Parathyroid adenoma (tissue), 2 donors: ENCODE measurements around the gene SMAD3.

Experiments used
- H2AFZ ChIP-seq: fragments of 300-600 bp; sonication (generic); one replicate; pipeline ENCODE4 v1.7.0; 2017; ENCODE audit warnings: antibody characterized with exemption, mild to moderate bottlenecking
- H3K27ac ChIP-seq: fragments of 300-600 bp; sonication (generic); one replicate; pipeline ENCODE4 v1.7.0; 2017
- H3K27me3 ChIP-seq: fragments of 300-600 bp; sonication (generic); one replicate; pipeline ENCODE4 v1.7.0; 2017; ENCODE audit warnings: low read length; ENCODE audit not compliant: control insufficient read depth, insufficient read depth
- H3K36me3 ChIP-seq: fragments of 300-600 bp; sonication (generic); one replicate; pipeline ENCODE4 v1.7.0; 2017; ENCODE audit warnings: low read length; ENCODE audit not compliant: control insufficient read depth, insufficient read depth
- H3K4me1 ChIP-seq: fragments of 300-600 bp; sonication (generic); one replicate; pipeline ENCODE4 v1.7.0; 2017; ENCODE audit warnings: control low read depth
- H3K4me2 ChIP-seq: fragments of 300-600 bp; sonication (generic); one replicate; pipeline ENCODE4 v1.7.0; 2017; ENCODE audit warnings: low read length
- H3K4me3 ChIP-seq: fragments of 300-600 bp; sonication (generic); one replicate; pipeline ENCODE4 v1.7.0; 2017; ENCODE audit warnings: low read depth, low read length
- H3K79me2 ChIP-seq: fragments of 300-600 bp; sonication (generic); one replicate; pipeline ENCODE4 v1.7.0; 2017; ENCODE audit warnings: control low read depth
- H3K9ac ChIP-seq: fragments of 300-600 bp; sonication (generic); one replicate; pipeline ENCODE4 v1.7.0; 2017; ENCODE audit warnings: mild to moderate bottlenecking
- H3K9me3 ChIP-seq: fragments of 300-600 bp; sonication (generic); one replicate; pipeline ENCODE4 v1.7.0; 2017; ENCODE audit warnings: low read length; ENCODE audit not compliant: control insufficient read depth
- CTCF ChIP-seq: fragments of 300-600 bp; sonication (generic); IDR thresholded peaks from one replicate; pipeline ENCODE4 v1.7.0; 2017; ENCODE audit warnings: antibody characterized with exemption, mild to moderate bottlenecking
- donor health status: primary hyperparathyroidism.

The SMAD3 gene

DNA sequence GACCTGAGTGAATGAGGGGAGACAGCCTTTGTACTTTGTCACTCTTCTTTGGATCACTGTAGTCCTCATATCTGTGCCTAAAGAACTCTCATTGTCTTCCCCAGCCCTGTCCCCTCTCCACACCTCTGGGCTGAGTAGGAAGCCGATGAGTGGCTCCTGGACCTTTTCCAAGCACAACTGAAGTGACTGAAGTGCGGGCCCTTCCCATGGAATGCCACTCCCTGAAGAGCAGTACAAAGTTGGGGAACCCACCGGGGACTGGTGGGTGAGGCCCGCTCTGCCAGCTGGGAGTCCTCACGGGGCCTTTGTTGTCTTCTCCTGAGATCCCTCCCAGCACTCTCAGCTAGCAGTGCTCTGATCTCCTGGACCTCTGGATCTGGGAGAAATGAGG lies 99.0 kb downstream of the SMAD3 start:
- no peak overlapping the region for H3K9ac ChIP-seq
- no peak overlapping the region for H3K4me3 ChIP-seq
- peaks cover 3% of the 10 kb centered on the region for H3K79me2 ChIP-seq
- H3K27me3 ChIP-seq, result no peaks in the 10 kb centered on the region
- H3K4me2 ChIP-seq, result no peak overlapping the region
- H3K4me1 ChIP-seq, result peaks cover 3% of the 10 kb centered on the region
- no peak for TF ChIP-seq CTCF
- H3K27ac ChIP-seq, result no peak overlapping the region
- no peak overlapping the region for H2AFZ ChIP-seq
- H3K9me3 ChIP-seq, result no peaks in the 10 kb centered on the region
- no peaks in the 10 kb centered on the region for H3K36me3 ChIP-seq

DNA sequence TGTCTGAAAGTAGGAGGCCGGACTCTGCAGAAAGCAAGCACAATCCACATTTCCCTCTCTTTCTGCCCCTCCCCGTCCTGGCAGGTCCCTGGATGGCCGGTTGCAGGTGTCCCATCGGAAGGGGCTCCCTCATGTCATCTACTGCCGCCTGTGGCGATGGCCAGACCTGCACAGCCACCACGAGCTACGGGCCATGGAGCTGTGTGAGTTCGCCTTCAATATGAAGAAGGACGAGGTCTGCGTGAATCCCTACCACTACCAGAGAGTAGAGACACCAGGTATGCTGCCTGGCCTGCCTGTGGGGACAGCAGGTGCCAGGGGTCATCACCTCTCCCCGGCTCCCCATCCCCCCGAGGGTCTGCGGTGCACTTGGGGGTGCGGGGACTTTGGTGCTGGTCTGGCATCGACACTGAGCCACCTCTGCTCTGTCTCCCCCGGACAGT lies 99.4 kb downstream of the SMAD3 start:
- Histone ChIP-seq H3K4me2 (no peak overlapping the region), H2AFZ (no peak overlapping the region), H3K4me1 (peaks cover 3% of the 10 kb centered on the region), H3K27ac (no peak overlapping the region), H3K9me3 (no peaks in the 10 kb centered on the region), H3K27me3 (no peaks in the 10 kb centered on the region), H3K4me3 (no peak overlapping the region), H3K79me2 (peaks cover 3% of the 10 kb centered on the region), H3K36me3 (no peaks in the 10 kb centered on the region), H3K9ac (no peak overlapping the region)
- no peak for TF ChIP-seq CTCF

GRCh38 chr15:67165254-67166253 lies 100.2 kb downstream of the SMAD3 start:
- no peak for TF ChIP-seq CTCF
- Histone ChIP-seq H3K4me3 (no peak overlapping the region), H3K27ac (no peak overlapping the region), H3K27me3 (no peaks in the 10 kb centered on the region), H2AFZ (no peak overlapping the region), H3K9me3 (no peaks in the 10 kb centered on the region), H3K36me3 (no peaks in the 10 kb centered on the region), H3K4me2 (no peak overlapping the region), H3K9ac (no peak overlapping the region), H3K4me1 (peaks cover 3% of the 10 kb centered on the region), H3K79me2 (peaks cover 3% of the 10 kb centered on the region)

DNA sequence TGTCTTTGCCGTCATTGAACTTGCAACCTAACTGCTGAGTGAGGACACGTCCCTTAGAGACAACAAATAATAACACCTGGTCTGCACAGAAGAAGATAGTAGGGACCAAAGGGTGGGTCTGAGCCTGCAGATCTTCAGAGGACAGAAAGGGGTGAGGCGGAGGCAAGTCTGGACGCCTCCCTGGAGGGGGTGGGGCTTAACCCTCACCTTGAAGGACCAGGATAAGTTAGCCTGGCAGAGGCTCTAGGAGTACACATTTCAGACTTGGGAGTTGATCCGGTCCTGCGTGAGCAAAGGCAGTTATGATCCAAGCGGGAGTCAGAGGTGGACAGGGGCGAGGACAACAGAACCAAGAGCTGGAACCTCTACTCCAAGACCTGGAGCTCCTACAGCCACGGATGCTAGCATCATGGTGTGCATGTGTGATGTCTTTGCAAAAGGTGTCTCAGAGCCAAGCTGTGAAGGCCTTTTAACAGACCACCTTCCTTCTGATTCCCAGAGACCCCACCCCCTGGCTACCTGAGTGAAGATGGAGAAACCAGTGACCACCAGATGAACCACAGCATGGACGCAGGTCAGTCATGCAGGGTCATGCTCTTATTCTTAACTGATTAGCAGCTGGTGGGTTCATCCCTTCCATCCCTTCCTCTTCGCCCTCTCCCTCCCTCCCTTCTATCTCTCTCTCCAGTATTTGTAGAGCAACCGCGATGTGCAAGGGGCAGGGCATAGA lies 101.0 kb downstream of the SMAD3 start:
- H3K36me3 ChIP-seq, result no peaks in the 10 kb centered on the region
- H3K9me3 ChIP-seq, result no peaks in the 10 kb centered on the region
- no peak overlapping the region for H2AFZ ChIP-seq
- H3K79me2 ChIP-seq, result peaks cover under 1% of the 10 kb centered on the region
- no peak overlapping the region for H3K4me3 ChIP-seq
- H3K4me2 ChIP-seq, result no peak overlapping the region
- TF ChIP-seq CTCF, result no peak
- H3K27ac ChIP-seq, result no peak overlapping the region
- H3K27me3 ChIP-seq, result no peaks in the 10 kb centered on the region
- peaks cover under 1% of the 10 kb centered on the region for H3K4me1 ChIP-seq
- H3K9ac ChIP-seq, result no peak overlapping the region
